ENCODE data around the gene FXYD2. TPM values are rescaled to one million over a fixed set of nuclear protein-coding genes. Genes with fewer than 3 reads are reported as not detected.

FXYD2 gene
- total RNA-seq, 4 donors from 2014 or later = 0.19 to 0.95 TPM; not detected in 2

GRCh38 chr11:117782101-117782500 lies 42.4 kb downstream of the FXYD2 start:
- H3K27ac ChIP-seq = no peak overlapping the region
- WGBS, 2 donors = 60 to 76% methylated on average over 9 to 11 of the region's 11 CpGs
- no peaks in the 10 kb centered on the region for H3K36me3 ChIP-seq
- no peak for TF ChIP-seq CTCF (IDR thresholded peaks at IDR 0.05)
- TF ChIP-seq POLR2A (IDR thresholded peaks at IDR 0.05) = no peak
- H3K9me3 ChIP-seq = no peaks in the 10 kb centered on the region
- no peaks in the 10 kb centered on the region for H3K4me1 ChIP-seq
- H3K27me3 ChIP-seq = peaks cover 0 to 92% (median 0%) of the 10 kb centered on the region in 4 donors
- intact Hi-C loops (cut with DNase I) = no loop called here
- H3K4me3 ChIP-seq = no peak overlapping the region
- no peak for DNase-seq

- no peak overlapping the region for H3K27ac ChIP-seq
- 57 to 84% methylated on average over 2 to 3 of the region's 4 CpGs for WGBS, 2 donors
- H3K9me3 ChIP-seq = no peaks in the 10 kb centered on the region
- H3K36me3 ChIP-seq = no peaks in the 10 kb centered on the region
- DNase-seq = no peak
- TF ChIP-seq CTCF (IDR thresholded peaks at IDR 0.05) = no peak
- TF ChIP-seq POLR2A (IDR thresholded peaks at IDR 0.05) = no peak
- intact Hi-C loops (cut with DNase I) = no loop called here
- H3K4me3 ChIP-seq = no peak overlapping the region
- no peaks in the 10 kb centered on the region for H3K4me1 ChIP-seq
- H3K27me3 ChIP-seq = peaks cover 0 to 90% (median 0%) of the 10 kb centered on the region in 4 donors
Measured at GRCh38 chr11:117781627-117782026, 42.9 kb downstream of the FXYD2 start.

- Histone ChIP-seq H3K9me3 (no peaks in the 10 kb centered on the region), H3K27me3 (peaks cover 0 to 88% (median 0%) of the 10 kb centered on the region in 4 donors), H3K36me3 (no peaks in the 10 kb centered on the region), H3K27ac (no peak overlapping the region), H3K4me1 (no peaks in the 10 kb centered on the region), H3K4me3 (no peak overlapping the region)
- TF ChIP-seq POLR2A (IDR thresholded peaks at IDR 0.05) = no peak
- intact Hi-C loops (cut with DNase I) = no loop called here
- WGBS, 2 donors = 86 to 100% methylated on average over 2 to 18 of the region's 26 CpGs
- DNase-seq = no peak
Measured at GRCh38 chr11:117780456-117780855, 44.1 kb downstream of the FXYD2 start.

DNA sequence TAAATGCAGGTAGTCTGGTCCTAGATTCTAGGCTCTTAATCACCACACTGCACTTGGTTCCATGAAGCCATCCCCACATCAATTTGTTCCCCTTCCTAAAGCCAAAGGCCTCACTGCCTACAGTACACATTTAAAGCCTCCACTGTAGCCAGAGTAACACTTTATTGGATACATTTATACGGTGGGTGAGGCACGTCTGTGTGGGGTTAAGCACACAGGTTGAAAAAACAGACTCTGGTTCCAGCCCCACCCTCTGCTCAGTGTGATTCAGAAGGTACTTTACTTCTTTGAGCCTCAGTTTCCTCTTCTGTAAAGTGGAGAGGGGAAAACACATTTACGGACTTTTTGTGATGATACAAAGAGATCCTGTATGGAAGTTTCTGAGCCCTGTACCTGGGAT lies 50.0 kb downstream of the FXYD2 start:
- H3K4me1 ChIP-seq = no peaks in the 10 kb centered on the region
- WGBS, 2 donors = 77 to 84% methylated on average over 3 of the region's 3 CpGs
- intact Hi-C loops (cut with DNase I) = no loop called here

DNA sequence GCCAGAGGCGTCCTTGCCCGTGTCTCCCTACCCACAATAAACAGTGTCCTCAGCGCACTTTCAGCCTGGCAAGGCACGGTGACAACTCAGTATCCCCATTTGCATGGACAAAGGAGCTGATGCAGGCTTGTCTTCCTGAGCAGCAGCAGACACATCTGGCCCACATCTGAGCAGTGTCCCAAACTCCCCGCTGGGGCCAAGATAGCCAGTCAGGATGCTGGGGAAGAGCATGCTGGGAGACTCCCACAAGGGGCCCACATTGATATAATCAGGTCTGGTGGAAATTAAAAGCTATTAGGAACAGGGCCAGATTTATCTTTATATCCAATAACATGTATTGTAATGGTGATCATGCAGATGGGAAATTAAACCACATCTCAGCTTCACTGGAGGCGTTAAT lies 52.2 kb downstream of the FXYD2 start:
- DNase-seq = no peak
- H3K27ac ChIP-seq = no peak overlapping the region
- no peaks in the 10 kb centered on the region for H3K4me1 ChIP-seq
- H3K27me3 ChIP-seq = peaks cover 0 to 43% (median 0%) of the 10 kb centered on the region in 4 donors
- no peaks in the 10 kb centered on the region for H3K9me3 ChIP-seq
- H3K36me3 ChIP-seq = no peaks in the 10 kb centered on the region
- no peak for TF ChIP-seq POLR2A (IDR thresholded peaks at IDR 0.05)
- TF ChIP-seq CTCF (IDR thresholded peaks at IDR 0.05) = no peak
- intact Hi-C loops (cut with DNase I) = no loop called here
- WGBS, 2 donors = 89 to 90% methylated on average over 5 to 6 of the region's 6 CpGs
- H3K4me3 ChIP-seq = no peak overlapping the region

More for the DNA sequence above, 50.0 kb downstream of the FXYD2 start:
- no peak overlapping the region for H3K27ac ChIP-seq
- H3K4me3 ChIP-seq = no peak overlapping the region
- H3K36me3 ChIP-seq = no peaks in the 10 kb centered on the region
- no peak for DNase-seq
- no peak for TF ChIP-seq CTCF (IDR thresholded peaks at IDR 0.05)
- no peak for TF ChIP-seq POLR2A (IDR thresholded peaks at IDR 0.05)
- H3K9me3 ChIP-seq = no peaks in the 10 kb centered on the region
- H3K27me3 ChIP-seq = peaks cover 0 to 54% (median 0%) of the 10 kb centered on the region in 4 donors

- H3K36me3 ChIP-seq = no peaks in the 10 kb centered on the region
- H3K4me3 ChIP-seq = no peak overlapping the region
- no peaks in the 10 kb centered on the region for H3K9me3 ChIP-seq
- H3K27me3 ChIP-seq = peaks cover 0 to 45% (median 0%) of the 10 kb centered on the region in 4 donors
- TF ChIP-seq CTCF (IDR thresholded peaks at IDR 0.05) (no peak), POLR2A (IDR thresholded peaks at IDR 0.05) (no peak)
- no peak for DNase-seq
- no peak overlapping the region for H3K27ac ChIP-seq
- 86 to 88% methylated on average over 7 of the region's 7 CpGs for WGBS, 2 donors
- H3K4me1 ChIP-seq = no peaks in the 10 kb centered on the region
- intact Hi-C loops (cut with DNase I) = no loop called here
Measured at GRCh38 chr11:117771841-117772240, 52.7 kb downstream of the FXYD2 start.
